Measurements from ENCODE around the gene TRAF2. TPM values are rescaled to one million over a fixed set of nuclear protein-coding genes. Genes with fewer than 3 reads are reported as not detected.
A peak's percentile ranks its signal among the peaks of the same experiment; 100 is the strongest.

TRAF2 gene
- total and polyA plus RNA-seq, 2 of the 13 experiments (the other 11 are each of a cell fraction or from before 2014, with no cell fraction given) = 12.4 to 13.6 TPM

DNA sequence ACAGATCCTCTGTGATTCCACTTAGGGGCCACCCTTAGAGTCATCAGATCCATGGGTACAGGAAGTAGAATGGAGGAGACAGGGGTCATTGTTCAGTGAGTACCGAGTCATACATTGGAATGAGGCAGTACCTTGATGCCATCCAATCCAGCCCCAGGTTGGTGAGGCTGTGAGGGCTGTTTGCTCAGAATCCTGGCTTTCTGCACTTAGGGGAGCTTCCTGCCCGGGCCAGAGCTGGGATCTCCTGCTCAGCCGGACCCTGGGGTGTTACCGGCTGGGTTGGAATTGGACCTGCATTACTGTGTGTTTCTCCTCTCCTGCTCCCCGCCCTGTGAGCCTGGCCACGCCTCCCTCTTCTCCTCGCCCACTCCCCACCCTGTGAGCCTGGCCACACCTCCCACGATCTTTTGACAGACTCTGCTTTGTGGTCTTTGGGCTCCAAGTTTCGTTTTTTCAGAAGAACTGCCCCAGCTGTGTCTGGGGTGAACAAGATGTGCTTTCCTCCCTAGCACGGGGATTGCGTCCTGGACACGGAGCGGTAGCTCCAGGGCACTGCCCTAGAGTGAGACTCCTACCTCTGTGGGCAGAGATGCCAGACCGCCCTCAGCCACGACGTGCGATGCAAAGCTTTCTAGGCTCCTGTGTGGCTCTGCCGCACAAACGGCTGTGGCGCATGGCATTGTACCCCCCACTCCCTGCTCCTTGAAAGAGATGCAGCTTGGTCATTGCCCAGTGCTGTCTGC, 15.4 kb downstream of the TRAF2 start:
- DNase-seq (ENCODE audit: low spot score) = peak; percentile 88
- Histone ChIP-seq H3K27me3 (ENCODE audit: control insufficient read depth in 1 of 2, insufficient read depth in 2 of 2, low read length in 2 of 2) (no peaks in the 10 kb centered on the region), H2AFZ (ENCODE audit: low read length) (no peak overlapping the region), H3K4me1 (ENCODE audit: insufficient read depth, low read length) (peaks cover 27% of the 10 kb centered on the region), H3K36me3 (replicated peaks in 1 of 2; ENCODE audit: control insufficient read depth in 1 of 2, insufficient read depth in 2 of 2, low read length in 2 of 2) (peaks cover 19 to 55% of the 10 kb centered on the region in 2 experiments), H3K4me2 (ENCODE audit: low read depth, low read length) (peak overlapping the region; percentile 39; the same call in 1 of the 2 replicates), H3K27ac (ENCODE audit: extremely low read length, insufficient read depth, low read length) (peak overlapping the region; percentile 67), H4K20me1 (ENCODE audit: insufficient read depth, low read length) (peaks cover 12% of the 10 kb centered on the region), H3K4me3 (replicated peaks in 1 of 3; ENCODE audit: insufficient read depth in 1 of 3, low read depth in 2 of 3, low read length in 3 of 3) (no peak overlapping the region), H3K9ac (ENCODE audit: insufficient read depth, low read depth, low read length) (peak overlapping the region; percentile 40; the same call in 1 of the 2 replicates), H3K9me3 (ENCODE audit: low read length) (no peaks in the 10 kb centered on the region), H3K79me2 (ENCODE audit: insufficient read depth, low read length) (peaks cover 13% of the 10 kb centered on the region)
- in situ Hi-C loops (cut with HindIII; ENCODE audit: extremely low pct_ligation_motif_present, low pct_unique_long_range_greater_than_20kb) = no loop called here
- peak; percentile 56 for FAIRE-seq
- ChIA-PET POLR2A (interaction anchor here (0.9 to 2.4 kb wide), 7 partner anchors 15 to 339 kb away, joined by 3 to 20 read pairs (median 4); partner anchors contain the start of genes TRAF2 and TUBB4B), CTCF (ENCODE audit: low intra/inter-chr PET ratio, low total read pairs) (no interaction called here)
- WGBS (ENCODE audit: low lambda C conversion rate) = 76% methylated on average over 18 of the region's 20 CpGs
- intact Hi-C loops (cut with micrococcal nuclease; ENCODE audit: unreplicated experiment) = no loop called here
- peak; percentile 92 for ATAC-seq
- no TSS peak for BruUV-seq (replicated peaks)
- no peak for TF ChIP-seq PHF8 (CRISPR knock-in tag; IDR thresholded peaks at IDR 0.05)
- TF ChIP-seq HNRNPL (IDR thresholded peaks at IDR 0.05; ENCODE audit: low read depth, low read length) = 0 out of 2 replicates have a peak, but pooled peaks have one; percentile 18
- no peak for TF ChIP-seq CC2D1A (CRISPR knock-in tag; IDR thresholded peaks at IDR 0.05)
- TF ChIP-seq, protein P1, sequence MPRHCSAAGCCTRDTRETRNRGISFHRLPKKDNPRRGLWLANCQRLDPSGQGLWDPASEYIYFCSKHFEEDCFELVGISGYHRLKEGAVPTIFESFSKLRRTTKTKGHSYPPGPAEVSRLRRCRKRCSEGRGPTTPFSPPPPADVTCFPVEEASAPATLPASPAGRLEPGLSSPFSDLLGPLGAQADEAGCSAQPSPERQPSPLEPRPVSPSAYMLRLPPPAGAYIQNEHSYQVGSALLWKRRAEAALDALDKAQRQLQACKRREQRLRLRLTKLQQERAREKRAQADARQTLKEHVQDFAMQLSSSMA (CRISPR knock-in tag; IDR thresholded peaks at IDR 0.05) = 0 out of 2 replicates have a peak, but pooled peaks have one; percentile 25
- TF ChIP-seq ZNF569 (CRISPR knock-in tag; IDR thresholded peaks at IDR 0.05; ENCODE audit: borderline replicate concordance) = no peak
- TF ChIP-seq ELF1 (CRISPR knock-in tag; IDR thresholded peaks at IDR 0.05) = 0 out of 2 replicates have a peak, but pooled peaks have one; percentile 29
- 0 out of 2 replicates have a peak, but pooled peaks have one; percentile 9 for TF ChIP-seq SOX5 (CRISPR knock-in tag; IDR thresholded peaks at IDR 0.05; ENCODE audit: borderline replicate concordance)
- TF ChIP-seq POLR2A (IDR thresholded peaks at IDR 0.05; ENCODE audit: insufficient read depth in 1 of 2, low read depth in 2 of 2, low read length in 2 of 2) = peak; percentile 14 to 15; a peak in 1 of 4 replicates
- peak; percentile 71 for TF ChIP-seq FOSL2 (CRISPR knock-in tag; IDR thresholded peaks at IDR 0.05)
- peak; percentile 49; the same call in 1 of the 2 replicates for TF ChIP-seq RXRB (CRISPR knock-in tag; IDR thresholded peaks at IDR 0.05; ENCODE audit: borderline replicate concordance)
- TF ChIP-seq AGO2 (optimal IDR thresholded peaks at IDR 0.05; ENCODE audit: low read depth, low read length) = peak; percentile 40
- peak; percentile 53 for TF ChIP-seq TEAD3 (CRISPR knock-in tag; optimal IDR thresholded peaks at IDR 0.05; ENCODE audit: borderline replicate concordance)
- no peak for TF ChIP-seq GABPA (IDR thresholded peaks at IDR 0.05; ENCODE audit: low read depth, low read length)
- peak; percentile 41; the same call in 1 of the 2 replicates for TF ChIP-seq GABPA (CRISPR knock-in tag; IDR thresholded peaks at IDR 0.05; ENCODE audit: low read depth)
- TF ChIP-seq SALL1 (CRISPR knock-in tag; IDR thresholded peaks at IDR 0.05) = peak; percentile 28; the same call in 1 of the 2 replicates
- TF ChIP-seq ZBTB38 (CRISPR knock-in tag; IDR thresholded peaks at IDR 0.05) = 0 out of 2 replicates have a peak, but pooled peaks have one; percentile 10
- 0 out of 2 replicates have a peak, but pooled peaks have one; percentile 28 for TF ChIP-seq TARDBP (CRISPR knock-in tag; IDR thresholded peaks at IDR 0.05)
- TF ChIP-seq, protein P2, sequence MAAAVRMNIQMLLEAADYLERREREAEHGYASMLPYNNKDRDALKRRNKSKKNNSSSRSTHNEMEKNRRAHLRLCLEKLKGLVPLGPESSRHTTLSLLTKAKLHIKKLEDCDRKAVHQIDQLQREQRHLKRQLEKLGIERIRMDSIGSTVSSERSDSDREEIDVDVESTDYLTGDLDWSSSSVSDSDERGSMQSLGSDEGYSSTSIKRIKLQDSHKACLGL (CRISPR knock-in tag; IDR thresholded peaks at IDR 0.05) = no peak
- TF ChIP-seq HDAC6 (IDR thresholded peaks at IDR 0.05; ENCODE audit: low read depth, low read length) = no peak
- peak; percentile 68 for TF ChIP-seq ELF3 (CRISPR knock-in tag; IDR thresholded peaks at IDR 0.05)
- TF ChIP-seq, protein P3, sequence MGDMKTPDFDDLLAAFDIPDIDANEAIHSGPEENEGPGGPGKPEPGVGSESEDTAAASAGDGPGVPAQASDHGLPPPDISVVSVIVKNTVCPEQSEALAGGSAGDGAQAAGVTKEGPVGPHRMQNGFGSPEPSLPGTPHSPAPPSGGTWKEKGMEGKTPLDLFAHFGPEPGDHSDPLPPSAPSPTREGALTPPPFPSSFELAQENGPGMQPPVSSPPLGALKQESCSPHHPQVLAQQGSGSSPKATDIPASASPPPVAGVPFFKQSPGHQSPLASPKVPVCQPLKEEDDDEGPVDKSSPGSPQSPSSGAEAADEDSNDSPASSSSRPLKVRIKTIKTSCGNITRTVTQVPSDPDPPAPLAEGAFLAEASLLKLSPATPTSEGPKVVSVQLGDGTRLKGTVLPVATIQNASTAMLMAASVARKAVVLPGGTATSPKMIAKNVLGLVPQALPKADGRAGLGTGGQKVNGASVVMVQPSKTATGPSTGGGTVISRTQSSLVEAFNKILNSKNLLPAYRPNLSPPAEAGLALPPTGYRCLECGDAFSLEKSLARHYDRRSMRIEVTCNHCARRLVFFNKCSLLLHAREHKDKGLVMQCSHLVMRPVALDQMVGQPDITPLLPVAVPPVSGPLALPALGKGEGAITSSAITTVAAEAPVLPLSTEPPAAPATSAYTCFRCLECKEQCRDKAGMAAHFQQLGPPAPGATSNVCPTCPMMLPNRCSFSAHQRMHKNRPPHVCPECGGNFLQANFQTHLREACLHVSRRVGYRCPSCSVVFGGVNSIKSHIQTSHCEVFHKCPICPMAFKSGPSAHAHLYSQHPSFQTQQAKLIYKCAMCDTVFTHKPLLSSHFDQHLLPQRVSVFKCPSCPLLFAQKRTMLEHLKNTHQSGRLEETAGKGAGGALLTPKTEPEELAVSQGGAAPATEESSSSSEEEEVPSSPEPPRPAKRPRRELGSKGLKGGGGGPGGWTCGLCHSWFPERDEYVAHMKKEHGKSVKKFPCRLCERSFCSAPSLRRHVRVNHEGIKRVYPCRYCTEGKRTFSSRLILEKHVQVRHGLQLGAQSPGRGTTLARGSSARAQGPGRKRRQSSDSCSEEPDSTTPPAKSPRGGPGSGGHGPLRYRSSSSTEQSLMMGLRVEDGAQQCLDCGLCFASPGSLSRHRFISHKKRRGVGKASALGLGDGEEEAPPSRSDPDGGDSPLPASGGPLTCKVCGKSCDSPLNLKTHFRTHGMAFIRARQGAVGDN (CRISPR knock-in tag; IDR thresholded peaks at IDR 0.05) = peak; percentile 1
